H1 (cell line): ENCODE results near the gene PIWIL1. TPM values are rescaled to one million over a fixed set of nuclear protein-coding genes. Genes with fewer than 3 reads are reported as not detected.

Source experiments
- CTCF ChIA-PET: fragments of 300-600 bp; sonication (Branson Sonifier 250); formaldehyde crosslinking; loops from one replicate; lab custom pipeline; 2021; ENCODE audit not compliant: partially characterized antibody; lab: Charles Lee
- POLR2A ChIA-PET: fragments of 300-600 bp; sonication (Branson Sonifier 250); formaldehyde crosslinking; loops from one replicate; lab custom pipeline; 2021; ENCODE audit warnings: inconsistent platforms; ENCODE audit not compliant: partially characterized antibody; lab: Charles Lee
- DNase-seq, 2 experiments: peaks; one replicate each; pipeline versions ENCODE4 v3.0.0 to v3.0.0-alpha.2; 2010 to 2022; ENCODE audit warnings: low spot score in 2 of 2, low read depth in 1 of 2, mixed read lengths in 1 of 2
- FAIRE-seq: peaks from 2 replicates; lab custom pipeline; 2011; peaks lifted over from hg19 to GRCh38; lab: Jason Lieb, UNC
- H2AFZ ChIP-seq: 2 replicates; pipeline ENCODE4 v1.8.1; 2012; ENCODE audit warnings: low read length, inconsistent platforms
- H2AK5ac ChIP-seq: 2 replicates; pipeline ENCODE4 v1.6.1; 2013; ENCODE audit warnings: low read depth, low read length
- H2BK120ac ChIP-seq: replicated peaks from 2 replicates; pipeline ENCODE3; 2013; ENCODE audit warnings: low read depth, low read length, inconsistent platforms
- H2BK12ac ChIP-seq: 2 replicates; pipeline ENCODE4 v1.6.1; 2013; ENCODE audit warnings: low read depth, low read length
- H2BK15ac ChIP-seq: 2 replicates; pipeline ENCODE4 v1.6.1; 2013; ENCODE audit warnings: low read length
- H2BK20ac ChIP-seq: 2 replicates; pipeline ENCODE4 v1.6.1; 2013; ENCODE audit warnings: low read length
- H2BK5ac ChIP-seq: 2 replicates; pipeline ENCODE4 v1.6.1; 2013; ENCODE audit warnings: low read depth, low read length
- H3K14ac ChIP-seq: 2 replicates; pipeline ENCODE4 v1.6.1; 2013; ENCODE audit warnings: inconsistent platforms; ENCODE audit not compliant: insufficient read length
- H3K18ac ChIP-seq: 2 replicates; pipeline ENCODE4 v1.6.1; 2013; ENCODE audit warnings: low read length; ENCODE audit errors: extremely low read depth
- H3K23ac ChIP-seq: 2 replicates; pipeline ENCODE4 v1.6.1; 2013; ENCODE audit warnings: inconsistent platforms; ENCODE audit not compliant: insufficient read length
- H3K23me2 ChIP-seq: 2 replicates; pipeline ENCODE4 v1.6.1; 2013; ENCODE audit warnings: low read depth, low read length
- H3K27ac ChIP-seq: 2 replicates; pipeline ENCODE4 v1.6.1; 2011; ENCODE audit warnings: low read depth, low read length, inconsistent platforms
- H3K27me3 ChIP-seq, 4 experiments: replicated peaks in 1 of 4; 1 replicate in 1 of 4; 2 replicates in 3 of 4; pipeline versions ENCODE4 v1.6.1 to v1.8.1; 2011 to 2013; ENCODE audit warnings: low read length in 3 of 4, mild to moderate bottlenecking in 3 of 4, inconsistent platforms in 2 of 4, mixed read lengths in 2 of 4, moderate library complexity in 1 of 4; ENCODE audit not compliant: control insufficient read depth in 3 of 4, insufficient read depth in 3 of 4; ENCODE audit errors: extremely low read depth in 1 of 4
- H3K36me3 ChIP-seq, 4 experiments: 2 replicates each; pipeline versions ENCODE4 v1.6.1 to v1.8.1; 2011 to 2013; ENCODE audit warnings: mild to moderate bottlenecking in 4 of 4, low read length in 3 of 4, moderate library complexity in 2 of 4, control low read depth in 1 of 4, inconsistent platforms in 1 of 4; ENCODE audit not compliant: insufficient read depth in 4 of 4, control insufficient read depth in 2 of 4
- H3K4ac ChIP-seq: replicated peaks from 2 replicates; pipeline ENCODE3; 2013; ENCODE audit warnings: low read length, low read depth, mixed read lengths, inconsistent platforms; ENCODE audit not compliant: insufficient read length
- H3K4me1 ChIP-seq, 4 experiments: replicated peaks in 1 of 4; 1 replicate in 1 of 4; 2 replicates in 3 of 4; pipeline versions ENCODE4 v1.6.1 to v1.8.1; 2011 to 2013; ENCODE audit warnings: low read length in 3 of 4, inconsistent platforms in 2 of 4, mixed read lengths in 1 of 4; ENCODE audit not compliant: insufficient read depth in 4 of 4, control insufficient read depth in 3 of 4
- H3K4me2 ChIP-seq, 2 experiments: 2 replicates each; pipeline versions ENCODE4 v1.6.1 to v1.8.1; 2011 to 2013; ENCODE audit warnings: low read depth in 2 of 2, low read length in 2 of 2, control low read depth in 1 of 2, inconsistent platforms in 1 of 2, mild to moderate bottlenecking in 1 of 2; ENCODE audit not compliant: insufficient read depth in 1 of 2
- H3K4me3 ChIP-seq, 4 experiments: fragments of 200-600, 300-600 bp in 1 of 4; sonication (generic), shearing (Covaris generic), sonication (Bioruptor Twin) in 1 of 4; 2 replicates each; pipeline versions ENCODE4 v1.5.1 to v1.8.1; 2011 to 2016; ENCODE audit warnings: low read length in 4 of 4, low read depth in 3 of 4, control low read depth in 2 of 4, inconsistent platforms in 2 of 4, mild to moderate bottlenecking in 2 of 4, mixed read lengths in 1 of 4, moderate library complexity in 1 of 4; ENCODE audit not compliant: insufficient read depth in 2 of 4; ENCODE audit errors: extremely low read depth in 1 of 4
- H3K56ac ChIP-seq: replicated peaks from 2 replicates; pipeline ENCODE3; 2013; ENCODE audit warnings: low read depth, mild to moderate bottlenecking, mixed read lengths, low read length, inconsistent platforms; ENCODE audit not compliant: insufficient read length
- H3K79me1 ChIP-seq: 2 replicates; pipeline ENCODE4 v1.6.1; 2013; ENCODE audit warnings: low read depth, low read length, control low read depth
- H3K79me2 ChIP-seq, 2 experiments: 2 replicates each; pipeline versions ENCODE4 v1.6.1 to v1.8.1; 2012 to 2013; ENCODE audit warnings: low read length in 2 of 2, mild to moderate bottlenecking in 2 of 2, inconsistent platforms in 1 of 2; ENCODE audit not compliant: insufficient read depth in 2 of 2, control insufficient read depth in 1 of 2
- H3K9ac ChIP-seq, 4 experiments: replicated peaks in 1 of 4; 1 replicate in 1 of 4; 2 replicates in 3 of 4; pipeline versions ENCODE4 v1.6.1 to v1.8.1; 2011 to 2013; ENCODE audit warnings: low read depth in 3 of 4, low read length in 3 of 4, control low read depth in 2 of 4, mild to moderate bottlenecking in 2 of 4, moderate library complexity in 2 of 4, inconsistent platforms in 1 of 4; ENCODE audit errors: extremely low read depth in 1 of 4
- H3K9me3 ChIP-seq, 2 experiments: 2 replicates each; pipeline versions ENCODE4 v1.6.1 to v1.8.1; 2012 to 2013; ENCODE audit warnings: mild to moderate bottlenecking in 2 of 2, moderate library complexity in 2 of 2, control low read depth in 1 of 2, inconsistent platforms in 1 of 2, low read depth in 1 of 2, low read length in 1 of 2, mixed read lengths in 1 of 2; ENCODE audit not compliant: insufficient read depth in 2 of 2
- H4K20me1 ChIP-seq, 2 experiments: replicated peaks in 1 of 2; 2 replicates each; pipeline versions ENCODE3 to v1.8.1; 2011 to 2013; ENCODE audit warnings: inconsistent platforms in 2 of 2, low read length in 2 of 2, mild to moderate bottlenecking in 1 of 2; ENCODE audit not compliant: insufficient read depth in 2 of 2, control insufficient read depth in 1 of 2
- H4K5ac ChIP-seq: 2 replicates; pipeline ENCODE4 v1.6.1; 2013; ENCODE audit warnings: low read length, low read depth, mixed read lengths, inconsistent platforms; ENCODE audit not compliant: insufficient read length
- H4K8ac ChIP-seq: 2 replicates; pipeline ENCODE4 v1.8.0; 2013; ENCODE audit warnings: mild to moderate bottlenecking, moderate library complexity, low read length, inconsistent platforms; ENCODE audit not compliant: insufficient read depth; ENCODE audit errors: extremely low read depth
- H4K91ac ChIP-seq: replicated peaks from 2 replicates; pipeline ENCODE3; 2013; ENCODE audit warnings: low read length, mixed read lengths, inconsistent platforms; ENCODE audit not compliant: insufficient read length
- HDAC2 ChIP-seq, 2 experiments: fragments of 300-600 bp in 1 of 2; sonication (generic) in 1 of 2; IDR thresholded peaks; 2 replicates each; pipeline ENCODE4 v1.6.1; 2011 to 2012; ENCODE audit warnings: low read depth in 2 of 2, low read length in 2 of 2, mild to moderate bottlenecking in 2 of 2, moderate library complexity in 2 of 2, borderline replicate concordance in 1 of 2, inconsistent platforms in 1 of 2
- NRF1 ChIP-seq: IDR thresholded peaks from 2 replicates; pipeline ENCODE4 v1.6.1; 2011; ENCODE audit warnings: mild to moderate bottlenecking, low read depth, low read length, improper control_type of control experiment
- POU5F1 ChIP-seq: IDR thresholded peaks from 2 replicates; pipeline ENCODE4 v1.6.1; 2011; ENCODE audit warnings: low read depth, mild to moderate bottlenecking, low read length, moderate library complexity
- SIN3A ChIP-seq, 2 experiments: IDR thresholded peaks in 1 of 2; conservative IDR thresholded peaks in 1 of 2; 2 replicates each; pipeline ENCODE4 v1.6.1; 2011 to 2012; ENCODE audit warnings: low read length in 2 of 2, improper control_type of control experiment in 1 of 2, low read depth in 1 of 2, mild to moderate bottlenecking in 1 of 2
- WGBS, 2 experiments: shearing (Covaris generic) in 1 of 2; methylation state at CpG; one replicate each; pipeline versions ENCODE4 v1.1.6 to v1.1.7; 2013 to 2015; ENCODE audit warnings: low lambda C conversion rate in 2 of 2, mixed read lengths in 2 of 2, inconsistent platforms in 1 of 2, low coverage in 1 of 2, missing lambda C conversion rate in 1 of 2; ENCODE audit not compliant: insufficient replicate concordance in 2 of 2, insufficient coverage in 1 of 2, insufficient read length in 1 of 2; ENCODE audit errors: extremely low coverage in 1 of 2, missing lambda C conversion rate in 1 of 2; 5-methylcytosine and 5-hydroxymethylcytosine counted together
- polyA plus RNA-seq, 7 experiments: library from polyadenylated mRNA; depleted of rRNA in 3 of 7; stranded (reverse) in 5 of 7; unstranded in 2 of 7; fragments of >200 nt in 5 of 7; fragments of 200-250 nt in 2 of 7; gene quantifications; 1 replicate in 5 of 7; 2 replicates in 1 of 7; 4 replicates in 1 of 7; pipeline versions ENCODE4 v1.2.1 to v1.2.3, GENCODE V29; 2011 to 2013; ENCODE audit warnings: missing spikeins in 2 of 7, mixed read lengths in 2 of 7
- total RNA-seq: library from RNA; stranded (reverse); fragmentation: NEBNext Ultra II Directional; extraction: Animal tissue kit (Norgen Biotek cat#: 25700); gene quantifications from 2 replicates; pipeline ENCODE4 v1.2.1, GENCODE V29; 2021

Gene PIWIL1
- total and polyA plus RNA-seq, 2 of the 8 experiments (the other 6 are each of a cell fraction or from before 2014, with no cell fraction given): not detected

DNA sequence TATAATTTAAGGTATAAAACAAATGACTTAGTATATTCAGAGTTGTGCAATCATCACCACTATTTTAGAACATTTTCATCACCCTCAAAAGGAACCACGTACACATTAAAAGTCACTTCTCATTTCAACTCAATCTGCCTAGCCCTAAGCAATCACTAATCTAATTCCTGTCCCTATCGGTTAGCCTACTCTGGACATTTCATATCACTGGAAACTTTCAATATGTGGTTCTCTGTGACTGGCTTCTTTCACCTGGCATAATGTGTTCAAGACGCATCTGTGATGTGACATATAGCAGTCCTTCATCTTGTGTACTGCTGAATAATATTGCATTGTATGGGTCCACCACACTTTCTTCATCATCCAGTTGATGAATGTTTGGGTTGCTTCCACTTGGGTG is 15.4 kb upstream of the PIWIL1 start:
- no peak overlapping the region for H4K91ac ChIP-seq
- H3K18ac ChIP-seq: no peak overlapping the region
- CTCF ChIA-PET: interaction anchor here (1.1 to 1.4 kb wide), 2 partner anchors 11 to 48 kb away, joined by 3 to 4 read pairs; no protein-coding TSS in a partner anchor
- H2AFZ ChIP-seq: no peak overlapping the region
- H2AK5ac ChIP-seq: no peak overlapping the region
- H3K79me1 ChIP-seq: no peaks in the 10 kb centered on the region
- no peak overlapping the region for H2BK12ac ChIP-seq
- no peaks in the 10 kb centered on the region for H3K4me1 ChIP-seq
- H3K14ac ChIP-seq: no peak overlapping the region
- no peak overlapping the region for H3K9ac ChIP-seq
- peaks cover 0 to 2% of the 10 kb centered on the region in 2 experiments for H4K20me1 ChIP-seq
- no peak overlapping the region for H3K27ac ChIP-seq
- POLR2A ChIA-PET: no interaction called here
- WGBS, 2 experiments: 94% methylated on average over 3 of the region's 3 CpGs; no CpG with 5 or more reads in 1 of the 2 experiments
- no peak for FAIRE-seq
- H3K36me3 ChIP-seq: no peaks in the 10 kb centered on the region
- TF ChIP-seq SIN3A (conservative IDR thresholded peaks at IDR 0.05 in 1 of 2, IDR thresholded peaks at IDR 0.05 in 1 of 2; ENCODE audit: low read depth in 1 of 2, low read length in 2 of 2): no peak
- no peak for TF ChIP-seq HDAC2 (IDR thresholded peaks at IDR 0.05; ENCODE audit: borderline replicate concordance in 1 of 2, low read depth in 2 of 2, low read length in 2 of 2)
- TF ChIP-seq POU5F1: no peak
- no peak for TF ChIP-seq NRF1
- TF ChIP-seq, all 59 proteins: peak for 0
- H3K79me2 ChIP-seq: no peaks in the 10 kb centered on the region
- H2BK5ac ChIP-seq: no peak overlapping the region
- no peak for DNase-seq
- no peak overlapping the region for H3K4ac ChIP-seq
- no peak overlapping the region for H2BK15ac ChIP-seq
- peaks cover 0 to 2% (median under 1%) of the 10 kb centered on the region in 4 experiments; a peak in 3 of 7 replicates for H3K27me3 ChIP-seq
- no peak overlapping the region for H4K8ac ChIP-seq
- H2BK20ac ChIP-seq: no peak overlapping the region
- no peak overlapping the region for H4K5ac ChIP-seq
- no peaks in the 10 kb centered on the region; the same call in 1 of the 2 replicates for H3K23me2 ChIP-seq
- no peak overlapping the region for H3K4me3 ChIP-seq
- H2BK120ac ChIP-seq: no peak overlapping the region
- no peak overlapping the region for H3K56ac ChIP-seq
- H3K4me2 ChIP-seq: no peak overlapping the region
- no peak overlapping the region for H3K23ac ChIP-seq
- H3K9me3 ChIP-seq: no peaks in the 10 kb centered on the region
